DMS 273 (cell line): Measurements from ENCODE around the gene NOS2.
"Not testable (repeated sequence)": the region's sequence is repeated elsewhere in the genome, so short reads cannot be mapped to it uniquely, and the experiment has no call there.

ENCODE experiments used
- DNase-seq: peaks from one replicate; lab custom pipeline; 2025; ENCODE audit not compliant: unreplicated experiment; lab: John Stamatoyannopoulos, UW

NOS2 gene

GRCh38 chr17:27756467-27757371 lies 43.6 kb downstream of the NOS2 start:
- DNase-seq, result peak; percentile 81

- DNase-seq, result no peak
Observed at GRCh38 chr17:27755706-27756466, 44.4 kb downstream of the NOS2 start.

GRCh38 chr17:27754549-27754948 lies 45.8 kb downstream of the NOS2 start:
- DNase-seq, result no peak

GRCh38 chr17:27753726-27754125 lies 46.6 kb downstream of the NOS2 start:
- DNase-seq, result not testable (repeated sequence)

GRCh38 chr17:27752831-27753619 lies 47.3 kb downstream of the NOS2 start:
- DNase-seq, result not testable (repeated sequence)

GRCh38 chr17:27751622-27752490 lies 48.5 kb downstream of the NOS2 start:
- peak; percentile 21 for DNase-seq

GRCh38 chr17:27751166-27751565 lies 49.2 kb downstream of the NOS2 start:
- no peak for DNase-seq

GRCh38 chr17:27749562-27750150 lies 50.7 kb downstream of the NOS2 start:
- DNase-seq, result not testable (repeated sequence)

GRCh38 chr17:27748360-27748825 lies 51.9 kb downstream of the NOS2 start:
- no peak for DNase-seq

- DNase-seq, result no peak
Observed at GRCh38 chr17:27747462-27748359, 52.6 kb downstream of the NOS2 start.

- no peak for DNase-seq
Observed at GRCh38 chr17:27746881-27747280, 53.4 kb downstream of the NOS2 start.

GRCh38 chr17:27746320-27746719 lies 54.0 kb downstream of the NOS2 start:
- not testable (repeated sequence) for DNase-seq

- not testable (repeated sequence) for DNase-seq
Observed at GRCh38 chr17:27745207-27745830, 55.0 kb downstream of the NOS2 start.

- DNase-seq, result no peak
Observed at GRCh38 chr17:27743281-27743885, 56.9 kb downstream of the NOS2 start.

- no peak for DNase-seq
Observed at GRCh38 chr17:27741971-27742575, 58.3 kb downstream of the NOS2 start.

- no peak for DNase-seq
Observed at GRCh38 chr17:27741361-27741861, 58.9 kb downstream of the NOS2 start.

GRCh38 chr17:27740541-27740940 lies 59.8 kb downstream of the NOS2 start:
- DNase-seq, result not testable (repeated sequence)
